H9 (cell line): Measurements from ENCODE around the gene PREPL. TPM values are rescaled to one million over a fixed set of nuclear protein-coding genes. Genes with fewer than 3 reads are reported as not detected.

Source experiments
- DNase-seq: peaks from one replicate; pipeline ENCODE4 v3.0.0-alpha.2; 2017
- H2AFZ ChIP-seq: one replicate; pipeline ENCODE4 v1.6.1; 2013; ENCODE audit warnings: mild to moderate bottlenecking, low read length, control low read depth, moderate library complexity
- H2AK5ac ChIP-seq: 2 replicates; pipeline ENCODE4 v1.6.1; 2013; ENCODE audit warnings: low read length, control low read depth, mixed read lengths; ENCODE audit not compliant: insufficient read length
- H2BK120ac ChIP-seq: one replicate; pipeline ENCODE4 v1.6.1; 2013; ENCODE audit warnings: low read depth, mild to moderate bottlenecking, low read length, control low read depth, inconsistent platforms; ENCODE audit not compliant: poor library complexity, severe bottlenecking
- H2BK12ac ChIP-seq: 2 replicates; pipeline ENCODE4 v1.6.1; 2013; ENCODE audit warnings: low read length, control low read depth, mixed read lengths, low read depth; ENCODE audit not compliant: insufficient read length
- H2BK15ac ChIP-seq: 2 replicates; pipeline ENCODE4 v1.6.1; 2013; ENCODE audit warnings: low read depth, low read length, control low read depth
- H2BK20ac ChIP-seq: one replicate; pipeline ENCODE4 v1.6.1; 2013; ENCODE audit warnings: low read depth, mild to moderate bottlenecking, low read length, control low read depth, inconsistent platforms; ENCODE audit not compliant: poor library complexity, severe bottlenecking
- H2BK5ac ChIP-seq: 2 replicates; pipeline ENCODE4 v1.6.1; 2013; ENCODE audit warnings: low read length, control low read depth, mixed read lengths; ENCODE audit not compliant: insufficient read length
- H3K14ac ChIP-seq: 2 replicates; pipeline ENCODE4 v1.6.1; 2013; ENCODE audit warnings: low read length, control low read depth; ENCODE audit not compliant: insufficient read depth
- H3K18ac ChIP-seq: 2 replicates; pipeline ENCODE4 v1.6.1; 2013; ENCODE audit warnings: low read depth, mild to moderate bottlenecking, mixed read lengths, low read length, control low read depth; ENCODE audit not compliant: insufficient read length
- H3K23ac ChIP-seq: 2 replicates; pipeline ENCODE4 v1.6.1; 2013; ENCODE audit warnings: low read length, control low read depth, mixed read lengths, low read depth; ENCODE audit not compliant: insufficient read length
- H3K23me2 ChIP-seq: 2 replicates; pipeline ENCODE4 v1.6.1; 2013; ENCODE audit warnings: low read depth, mild to moderate bottlenecking, mixed read lengths, low read length, control low read depth; ENCODE audit not compliant: insufficient read length, poor library complexity, severe bottlenecking
- H3K27ac ChIP-seq: 2 replicates; pipeline ENCODE4 v1.5.1; 2013; ENCODE audit warnings: low read length, control low read depth, mixed read lengths, low read depth; ENCODE audit not compliant: insufficient read length
- H3K27me3 ChIP-seq: 2 replicates; pipeline ENCODE4 v1.6.1; 2013; ENCODE audit warnings: low read length, control low read depth, inconsistent platforms; ENCODE audit not compliant: insufficient read depth
- H3K4ac ChIP-seq: 2 replicates; pipeline ENCODE4 v1.6.1; 2013; ENCODE audit warnings: low read depth, mild to moderate bottlenecking, control low read depth, inconsistent platforms, low read length, moderate library complexity
- H3K4me1 ChIP-seq: 2 replicates; pipeline ENCODE4 v1.6.1; 2013; ENCODE audit warnings: low read length, control low read depth, inconsistent platforms; ENCODE audit not compliant: insufficient read depth
- H3K4me2 ChIP-seq: 2 replicates; pipeline ENCODE4 v1.6.1; 2013; ENCODE audit warnings: low read length, control low read depth, mixed read lengths; ENCODE audit not compliant: insufficient read length, insufficient read depth
- H3K56ac ChIP-seq: 2 replicates; pipeline ENCODE4 v1.6.1; 2013; ENCODE audit warnings: low read depth, mild to moderate bottlenecking, mixed read lengths, low read length, control low read depth; ENCODE audit not compliant: insufficient read length
- H3K79me1 ChIP-seq: 2 replicates; pipeline ENCODE4 v1.6.1; 2013; ENCODE audit warnings: low read depth, mild to moderate bottlenecking, moderate library complexity, low read length, control low read depth, inconsistent platforms; ENCODE audit not compliant: insufficient read depth, poor library complexity, severe bottlenecking
- H3K79me2 ChIP-seq: 2 replicates; pipeline ENCODE4 v1.6.1; 2013; ENCODE audit warnings: low read length, control low read depth, inconsistent platforms; ENCODE audit not compliant: insufficient read depth
- H3K9ac ChIP-seq: 2 replicates; pipeline ENCODE4 v1.6.1; 2013; ENCODE audit warnings: low read length, control low read depth, mixed read lengths; ENCODE audit not compliant: insufficient read length; ENCODE audit errors: extremely low read depth
- H3K9me3 ChIP-seq: one replicate; pipeline ENCODE4 v1.6.1; 2013; ENCODE audit warnings: low read depth, low read length, inconsistent platforms; ENCODE audit not compliant: control insufficient read depth
- H3T11ph ChIP-seq: one replicate; pipeline ENCODE4 v1.6.1; 2013; ENCODE audit warnings: mild to moderate bottlenecking, low read length, control low read depth, inconsistent platforms
- H4K20me1 ChIP-seq: one replicate; pipeline ENCODE4 v1.6.1; 2013; ENCODE audit not compliant: control insufficient read depth, insufficient read length, insufficient read depth
- H4K5ac ChIP-seq: 2 replicates; pipeline ENCODE4 v1.6.1; 2013; ENCODE audit warnings: low read depth, mild to moderate bottlenecking, mixed read lengths, low read length, control low read depth; ENCODE audit not compliant: insufficient read length
- H4K8ac ChIP-seq: replicated peaks from 2 replicates; pipeline ENCODE4 v1.6.1; 2013; ENCODE audit warnings: low read length, control low read depth, mixed read lengths, low read depth; ENCODE audit not compliant: insufficient read length
- H4K91ac ChIP-seq: 2 replicates; pipeline ENCODE4 v1.6.1; 2013; ENCODE audit warnings: low read depth, mild to moderate bottlenecking, moderate library complexity, mixed read lengths, low read length, control low read depth; ENCODE audit not compliant: insufficient read length
- H3K27ac Mint-ChIP-seq, 3 experiments: 2 replicates in 2 of 3; 3 replicates in 1 of 3; pipeline ENCODE4 v1.8.0; 2020 to 2021; ENCODE audit warnings: mixed read lengths in 3 of 3, mild to moderate bottlenecking in 1 of 3, moderate library complexity in 1 of 3
- H3K27me3 Mint-ChIP-seq: 2 replicates; pipeline ENCODE4 v1.8.0; 2021; ENCODE audit warnings: low read depth, mild to moderate bottlenecking, moderate library complexity, mixed read lengths
- H3K36me3 Mint-ChIP-seq, 3 experiments: 2 replicates in 2 of 3; 3 replicates in 1 of 3; pipeline ENCODE4 v1.8.0; 2020 to 2021; ENCODE audit warnings: low read depth in 3 of 3, mixed read lengths in 3 of 3; ENCODE audit not compliant: insufficient read depth in 1 of 3
- H3K4me1 Mint-ChIP-seq, 2 experiments: 2 replicates each; pipeline ENCODE4 v1.8.0; 2020; ENCODE audit warnings: mixed read lengths in 2 of 2
- H3K4me3 Mint-ChIP-seq, 2 experiments: 2 replicates in 1 of 2; 3 replicates in 1 of 2; pipeline ENCODE4 v1.8.0; 2020 to 2021; ENCODE audit warnings: mild to moderate bottlenecking in 2 of 2, mixed read lengths in 2 of 2, moderate library complexity in 1 of 2
- H3K9me3 Mint-ChIP-seq, 2 experiments: 2 replicates in 1 of 2; 3 replicates in 1 of 2; pipeline ENCODE4 v1.8.0; 2020; ENCODE audit warnings: mild to moderate bottlenecking in 2 of 2, mixed read lengths in 2 of 2, moderate library complexity in 1 of 2
- WGBS: extraction: QIAGEN DNeasy Blood & Tissue Kit; methylation state at CpG from one replicate; pipeline ENCODE4 v1.1.7; 2013; ENCODE audit warnings: missing lambda C conversion rate, low lambda C conversion rate, mixed read lengths; ENCODE audit not compliant: insufficient read length; ENCODE audit errors: extremely low coverage; 5-methylcytosine and 5-hydroxymethylcytosine counted together
- total RNA-seq: library from RNA; stranded (reverse); gene quantifications from 2 replicates; pipeline ENCODE4 v1.2.1, GENCODE V29; 2021
- TF ChIP-seq, protein P1 (sequence below): fragments of 200-600 bp; sonication (generic); conservative IDR thresholded peaks from 3 replicates; pipeline ENCODE4 v1.8.0; 2021; ENCODE audit warnings: antibody characterized with exemption, mild to moderate bottlenecking

PREPL gene
- total RNA-seq, 1 experiment from 2014 or later, result 30.1 TPM

- TF ChIP-seq, protein P1, sequence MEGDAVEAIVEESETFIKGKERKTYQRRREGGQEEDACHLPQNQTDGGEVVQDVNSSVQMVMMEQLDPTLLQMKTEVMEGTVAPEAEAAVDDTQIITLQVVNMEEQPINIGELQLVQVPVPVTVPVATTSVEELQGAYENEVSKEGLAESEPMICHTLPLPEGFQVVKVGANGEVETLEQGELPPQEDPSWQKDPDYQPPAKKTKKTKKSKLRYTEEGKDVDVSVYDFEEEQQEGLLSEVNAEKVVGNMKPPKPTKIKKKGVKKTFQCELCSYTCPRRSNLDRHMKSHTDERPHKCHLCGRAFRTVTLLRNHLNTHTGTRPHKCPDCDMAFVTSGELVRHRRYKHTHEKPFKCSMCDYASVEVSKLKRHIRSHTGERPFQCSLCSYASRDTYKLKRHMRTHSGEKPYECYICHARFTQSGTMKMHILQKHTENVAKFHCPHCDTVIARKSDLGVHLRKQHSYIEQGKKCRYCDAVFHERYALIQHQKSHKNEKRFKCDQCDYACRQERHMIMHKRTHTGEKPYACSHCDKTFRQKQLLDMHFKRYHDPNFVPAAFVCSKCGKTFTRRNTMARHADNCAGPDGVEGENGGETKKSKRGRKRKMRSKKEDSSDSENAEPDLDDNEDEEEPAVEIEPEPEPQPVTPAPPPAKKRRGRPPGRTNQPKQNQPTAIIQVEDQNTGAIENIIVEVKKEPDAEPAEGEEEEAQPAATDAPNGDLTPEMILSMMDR, result no peak
- no peaks in the 10 kb centered on the region for H4K20me1 ChIP-seq
Measured at GRCh38 chr2:44352510-44352909, 8.8 kb downstream of the PREPL start.

More at GRCh38 chr2:44352510-44352909, 8.8 kb downstream of the PREPL start:
- Mint-ChIP-seq H3K4me1 (peaks cover 13% of the 10 kb centered on the region in 2 experiments), H3K36me3 (0 out of 7 replicates have a peak, but pooled peaks cover 0 to 3% (median 0%) of the 10 kb centered on the region in 3 experiments), H3K27ac (no peak overlapping the region), H3K9me3 (no peaks in the 10 kb centered on the region), H3K27me3 (no peaks in the 10 kb centered on the region), H3K4me3 (no peak overlapping the region)
- no peak overlapping the region for H3T11ph ChIP-seq
- H2AK5ac ChIP-seq, result no peak overlapping the region
- WGBS, result no CpG with 5 or more reads among the region's 1 CpG
- no peak overlapping the region for H4K5ac ChIP-seq
- H2BK15ac ChIP-seq, result no peak overlapping the region
- H3K9me3 ChIP-seq, result no peaks in the 10 kb centered on the region
- no peak overlapping the region for H2BK12ac ChIP-seq
- H3K56ac ChIP-seq, result no peak overlapping the region
- H3K4me1 ChIP-seq, result no peaks in the 10 kb centered on the region
- no peak overlapping the region for H2AFZ ChIP-seq
- H2BK5ac ChIP-seq, result no peak overlapping the region
- H3K9ac ChIP-seq, result no peak overlapping the region
- no peak overlapping the region for H4K91ac ChIP-seq
- no peak overlapping the region for H3K27ac ChIP-seq
- H2BK120ac ChIP-seq, result no peak overlapping the region
- DNase-seq, result no peak
- no peak overlapping the region for H3K14ac ChIP-seq
- H3K4ac ChIP-seq, result no peak overlapping the region
- H4K8ac ChIP-seq, result no peak overlapping the region
- H3K23me2 ChIP-seq, result no peaks in the 10 kb centered on the region
- H3K23ac ChIP-seq, result no peak overlapping the region
- no peaks in the 10 kb centered on the region for H3K27me3 ChIP-seq
- H2BK20ac ChIP-seq, result no peak overlapping the region
- no peak overlapping the region for H3K4me2 ChIP-seq
- no peaks in the 10 kb centered on the region; the same call in 1 of the 2 replicates for H3K79me2 ChIP-seq
- H3K18ac ChIP-seq, result no peak overlapping the region
- no peaks in the 10 kb centered on the region for H3K79me1 ChIP-seq
